HG03460 (cell line): ENCODE results near the gene KRTAP10-8.
"Not testable (repeated sequence)": the region's sequence is repeated elsewhere in the genome, so short reads cannot be mapped to it uniquely, and the experiment has no call there.

Source experiments
- ATAC-seq: cut with Tn5 transposase; IDR thresholded peaks from one replicate; pipeline ENCODE4 v1.9.1; 2021; ENCODE audit not compliant: unreplicated experiment

KRTAP10-8 gene

GRCh38 chr21:44598061-44598460 is 13.8 kb upstream of the KRTAP10-8 start:
- no peak for ATAC-seq

- ATAC-seq: no peak
These were observed 12.4 kb upstream of the KRTAP10-8 start for GRCh38 chr21:44599264-44600029.

GRCh38 chr21:44600118-44600978 is 11.5 kb upstream of the KRTAP10-8 start, which contains the start of gene KRTAP10-7:
Gene KRTAP10-7, plus strand, starts transcription at chr21:44600597. Its CDS starts 25 bp downstream, at chr21:44600622.
- not testable (repeated sequence) for ATAC-seq

GRCh38 chr21:44601091-44601490 is 10.8 kb upstream of the KRTAP10-8 start:
- not testable (repeated sequence) for ATAC-seq

- ATAC-seq: no peak
These were observed 10.1 kb upstream of the KRTAP10-8 start for GRCh38 chr21:44601596-44602462.

- ATAC-seq: no peak
These were observed 9.4 kb upstream of the KRTAP10-8 start for GRCh38 chr21:44602463-44602850.

GRCh38 chr21:44603109-44603875 is 8.6 kb upstream of the KRTAP10-8 start:
- ATAC-seq: no peak

- ATAC-seq: no peak
These were observed 8.0 kb upstream of the KRTAP10-8 start for GRCh38 chr21:44603911-44604310.

- no peak for ATAC-seq
These were observed 5.4 kb upstream of the KRTAP10-8 start for GRCh38 chr21:44606495-44606894.

GRCh38 chr21:44609193-44609592 is 2.7 kb upstream of the KRTAP10-8 start:
- ATAC-seq: no peak

GRCh38 chr21:44610157-44610843 is 1.6 kb upstream of the KRTAP10-8 start:
- not testable (repeated sequence) for ATAC-seq

GRCh38 chr21:44611551-44611950 is 328 bp upstream of the KRTAP10-8 start:
- no peak for ATAC-seq

- ATAC-seq: no peak
These were observed 870 bp downstream of the KRTAP10-8 start for GRCh38 chr21:44612669-44613229.

GRCh38 chr21:44613386-44614155 is 1.7 kb downstream of the KRTAP10-8 start:
- no peak for ATAC-seq

- ATAC-seq: no peak
These were observed 2.3 kb downstream of the KRTAP10-8 start for GRCh38 chr21:44614161-44614631.

- no peak for ATAC-seq
These were observed 3.1 kb downstream of the KRTAP10-8 start for GRCh38 chr21:44614961-44615391.

- no peak for ATAC-seq
These were observed 3.6 kb downstream of the KRTAP10-8 start for GRCh38 chr21:44615466-44615865.

GRCh38 chr21:44615911-44616590 is 4.2 kb downstream of the KRTAP10-8 start:
- ATAC-seq: no peak
